ENCODE measurements around the gene PARP15. TPM values are rescaled to one million over a fixed set of nuclear protein-coding genes. Genes with fewer than 3 reads are reported as not detected.

The PARP15 gene
- total RNA-seq, 1 experiment from 2014 or later: 0.24 TPM

GRCh38 chr3:122687298-122687697 lies 109.8 kb downstream of the PARP15 start:
- Mint-ChIP-seq H3K4me3 (no peak overlapping the region), H3K36me3 (ENCODE audit: insufficient read depth in 1 of 3, low read depth in 3 of 3) (peaks cover 0 to 21% (median 5%) of the 10 kb centered on the region in 3 experiments; a peak in 3 of 7 replicates), H3K9me3 (no peaks in the 10 kb centered on the region; a peak in 1 of 5 replicates), H3K4me1 (no peaks in the 10 kb centered on the region), H3K27ac (no peak overlapping the region; a peak in 1 of 7 replicates), H3K27me3 (ENCODE audit: low read depth) (no peaks in the 10 kb centered on the region; the same call in 1 of the 2 replicates)
- Histone ChIP-seq H3K23ac (ENCODE audit: insufficient read length, low read depth, low read length) (no peak overlapping the region), H2BK120ac (ENCODE audit: low read depth, low read length, poor library complexity, severe bottlenecking) (no peak overlapping the region), H3K79me1 (ENCODE audit: insufficient read depth, low read depth, low read length, poor library complexity, severe bottlenecking) (no peaks in the 10 kb centered on the region), H3K4ac (ENCODE audit: low read depth, low read length) (no peak overlapping the region), H3K27ac (ENCODE audit: insufficient read length, low read depth, low read length) (no peak overlapping the region), H3K14ac (ENCODE audit: insufficient read depth, low read length) (no peak overlapping the region), H2BK12ac (ENCODE audit: insufficient read length, low read depth, low read length) (no peak overlapping the region), H4K8ac (replicated peaks; ENCODE audit: insufficient read length, low read depth, low read length) (no peak overlapping the region), H3K18ac (ENCODE audit: insufficient read length, low read depth, low read length) (no peak overlapping the region), H4K5ac (ENCODE audit: insufficient read length, low read depth, low read length) (no peak overlapping the region), H3K4me1 (ENCODE audit: insufficient read depth, low read length) (no peaks in the 10 kb centered on the region), H3K9me3 (ENCODE audit: control insufficient read depth, low read depth, low read length) (no peaks in the 10 kb centered on the region), H3K23me2 (ENCODE audit: insufficient read length, low read depth, low read length, poor library complexity, severe bottlenecking) (no peaks in the 10 kb centered on the region), H4K91ac (ENCODE audit: insufficient read length, low read depth, low read length) (no peak overlapping the region), H3K56ac (ENCODE audit: insufficient read length, low read depth, low read length) (no peak overlapping the region), H3K79me2 (ENCODE audit: insufficient read depth, low read length) (no peaks in the 10 kb centered on the region), H2AK5ac (ENCODE audit: insufficient read length, low read length) (no peak overlapping the region), H3K27me3 (ENCODE audit: insufficient read depth, low read length) (no peaks in the 10 kb centered on the region), H2BK20ac (ENCODE audit: low read depth, low read length, poor library complexity, severe bottlenecking) (no peak overlapping the region), H4K20me1 (ENCODE audit: control insufficient read depth, insufficient read depth, insufficient read length) (no peaks in the 10 kb centered on the region), H3K9ac (ENCODE audit: extremely low read depth, insufficient read length, low read length) (no peak overlapping the region), H2BK5ac (ENCODE audit: insufficient read length, low read length) (no peak overlapping the region), H3T11ph (ENCODE audit: low read length) (no peak overlapping the region), H3K4me2 (ENCODE audit: insufficient read depth, insufficient read length, low read length) (no peak overlapping the region), H2BK15ac (ENCODE audit: low read depth, low read length) (no peak overlapping the region), H2AFZ (ENCODE audit: low read length) (no peak overlapping the region)
- WGBS (ENCODE audit: extremely low coverage, insufficient read length, low lambda C conversion rate): no CpG with 5 or more reads among the region's 2 CpGs
- no peak for DNase-seq
- no peak for TF ChIP-seq CTCF (conservative IDR thresholded peaks at IDR 0.05)

Other genes with a start within 250 kb of the PARP15 start
- 79.2 and 80.6 TPM in 2 replicates for gene MIX23, start 194.4 kb upstream of the PARP15 start, total RNA-seq (2021)
- gene FAM162A, start 193.5 kb upstream of the PARP15 start, total RNA-seq (2021): 78.5 and 87.6 TPM in 2 replicates
- gene WDR5B, start 161.6 kb upstream of the PARP15 start, total RNA-seq (2021): 3.2 and 3.7 TPM in 2 replicates
- gene KPNA1, start 62.7 kb upstream of the PARP15 start, total RNA-seq (2021): 71.7 and 71.8 TPM in 2 replicates
- gene PARP9, start 13.3 kb upstream of the PARP15 start, total RNA-seq (2021): 3.4 and 3.9 TPM in 2 replicates
- 6.6 and 7.5 TPM in 2 replicates for gene DTX3L, start 13.3 kb upstream of the PARP15 start, total RNA-seq (2021)
- 16.4 and 17.4 TPM in 2 replicates for gene PARP14, start 103.2 kb downstream of the PARP15 start, total RNA-seq (2021)
- 8.9 and 9.8 TPM in 2 replicates for gene HSPBAP1, start 216.2 kb downstream of the PARP15 start, total RNA-seq (2021)
- gene SLC49A4, start 217.4 kb downstream of the PARP15 start, total RNA-seq (2021): 10.0 and 10.7 TPM in 2 replicates